PC-3 (cell line): ENCODE measurements around the gene ASCC2. TPM values are rescaled to one million over a fixed set of nuclear protein-coding genes. Genes with fewer than 3 reads are reported as not detected.
A peak's percentile ranks its signal among the peaks of the same experiment; 100 is the strongest.

Experiments
- ATAC-seq: fragments of 200-7000 bp; cut with Tn5 transposase; 2 replicates; pipeline ENCODE4 v1.9.1; 2020; ENCODE audit warnings: mild to moderate bottlenecking, moderate library complexity
- BruUV-seq: library from RNA; stranded (reverse); fragments of 400-500 nt; replicated peaks from 2 replicates; lab custom pipeline; 2021; lab: Mats Ljungman, UMichigan
- CTCF ChIA-PET: fragments of 300-600 bp; sonication (Branson Sonifier 250); formaldehyde crosslinking; loops from one replicate; lab custom pipeline; 2022; ENCODE audit warnings: antibody characterized with exemption; lab: Charles Lee
- POLR2A ChIA-PET: fragments of 300-600 bp; sonication (Branson Sonifier 250); formaldehyde crosslinking; loops from one replicate; lab custom pipeline; 2022; ENCODE audit warnings: antibody characterized with exemption; ENCODE audit not compliant: unreplicated experiment; lab: Charles Lee
- DNase-seq: peaks from one replicate; pipeline ENCODE4 v3.0.0-alpha.2; 2015
- H2AFZ ChIP-seq: fragments of 300-600 bp; sonication (generic); 2 replicates; pipeline ENCODE4 v1.6.0; 2016; ENCODE audit warnings: antibody characterized with exemption, low read length
- H3F3A ChIP-seq: fragments of 300-600 bp; sonication (generic); one replicate; pipeline ENCODE4 v1.6.0; 2017; ENCODE audit warnings: antibody characterized with exemption, low read length, control low read depth, mild to moderate bottlenecking; ENCODE audit not compliant: unreplicated experiment
- H3K27ac ChIP-seq: fragments of 300-600 bp; sonication (generic); 2 replicates; pipeline ENCODE4 v1.5.1; 2016; ENCODE audit warnings: mild to moderate bottlenecking, low read length
- H3K27me3 ChIP-seq: fragments of 300-600 bp; sonication (generic); 2 replicates; pipeline ENCODE4 v1.6.1; 2016; ENCODE audit warnings: low read length, mixed read lengths
- H3K36me3 ChIP-seq: fragments of 300-600 bp; sonication (generic); 2 replicates; pipeline ENCODE4 v1.6.1; 2016; ENCODE audit warnings: low read depth, mixed run types, low read length, mixed read lengths
- H3K4me1 ChIP-seq: fragments of 300-600 bp; sonication (generic); 2 replicates; pipeline ENCODE4 v1.5.1; 2016; ENCODE audit warnings: low read length; ENCODE audit not compliant: insufficient read depth
- H3K4me2 ChIP-seq: fragments of 300-600 bp; sonication (generic); 2 replicates; pipeline ENCODE4 v1.6.0; 2016; ENCODE audit warnings: low read length
- H3K4me3 ChIP-seq: fragments of 300-600 bp; sonication (generic); 2 replicates; pipeline ENCODE4 v1.5.1; 2016; ENCODE audit warnings: mild to moderate bottlenecking, low read length, mixed read lengths
- H3K79me2 ChIP-seq: fragments of 300-600 bp; sonication (generic); 2 replicates; pipeline ENCODE4 v1.6.1; 2017; ENCODE audit warnings: low read length, mixed read lengths
- H3K9ac ChIP-seq: fragments of 300-600 bp; sonication (generic); 2 replicates; pipeline ENCODE4 v1.6.0; 2016; ENCODE audit warnings: mild to moderate bottlenecking, low read length
- H3K9me2 ChIP-seq: fragments of 300-600 bp; sonication (generic); replicated peaks from 2 replicates; pipeline ENCODE4 v1.6.1; 2016; ENCODE audit warnings: mixed run types, low read length, mixed read lengths
- H3K9me3 ChIP-seq: fragments of 300-600 bp; sonication (generic); 2 replicates; pipeline ENCODE4 v1.6.1; 2016; ENCODE audit warnings: low read length, mixed read lengths
- H4K20me1 ChIP-seq: fragments of 300-600 bp; sonication (generic); 2 replicates; pipeline ENCODE4 v1.6.1; 2016; ENCODE audit warnings: low read length, mixed read lengths
- CTCF ChIP-seq: fragments of 300-600 bp; sonication (generic); conservative IDR thresholded peaks from 2 replicates; pipeline ENCODE4 v1.5.1; 2017; ENCODE audit warnings: antibody characterized with exemption, low read depth, mild to moderate bottlenecking, low read length
- EZH2 ChIP-seq: fragments of 300-600 bp; sonication (generic); IDR thresholded peaks from one replicate; pipeline ENCODE4 v1.6.1; 2017; ENCODE audit warnings: antibody characterized with exemption, mild to moderate bottlenecking, low read length; ENCODE audit not compliant: unreplicated experiment
- EZH2phosphoT487 ChIP-seq: fragments of 300-600 bp; sonication (generic); IDR thresholded peaks from 2 replicates; pipeline ENCODE4 v1.6.1; 2018; ENCODE audit warnings: mild to moderate bottlenecking, antibody characterized with exemption, low read length, borderline replicate concordance
- intact Hi-C: fragments of 100-400 bp; cut with micrococcal nuclease; formaldehyde crosslinking; loops from 2 replicates; pipeline ENCODE4 v1.9.0; 2023
- total RNA-seq: library from RNA; depleted of rRNA; stranded (reverse); fragments of >200 nt; gene quantifications from 2 replicates; pipeline ENCODE4 v1.2.3, GENCODE V29; 2014

The ASCC2 gene
- total RNA-seq, 1 experiment from 2014 or later = 37.0 TPM

GRCh38 chr22:29848111-29848510, 10.0 kb upstream of the ASCC2 start:
- H3K36me3 ChIP-seq = no peaks in the 10 kb centered on the region
- H2AFZ ChIP-seq = no peak overlapping the region
- no peak overlapping the region for H3K9ac ChIP-seq
- H3F3A ChIP-seq = no peaks in the 10 kb centered on the region
- no peak overlapping the region for H3K27ac ChIP-seq
- H4K20me1 ChIP-seq = no peaks in the 10 kb centered on the region
- no peak for DNase-seq
- ChIA-PET CTCF (no interaction called here), POLR2A (no interaction called here)
- peaks cover 6% of the 10 kb centered on the region for H3K4me1 ChIP-seq
- H3K9me3 ChIP-seq = no peaks in the 10 kb centered on the region
- no peaks in the 10 kb centered on the region for H3K79me2 ChIP-seq
- TF ChIP-seq EZH2phosphoT487 = no peak
- TF ChIP-seq EZH2 = no peak
- TF ChIP-seq CTCF = no peak
- no peak for ATAC-seq
- no peaks in the 10 kb centered on the region for H3K9me2 ChIP-seq
- intact Hi-C loops = loop anchor here (10.0 kb wide), 1 partner anchor 147 kb away; no protein-coding TSS in a partner anchor
- no peak overlapping the region for H3K4me2 ChIP-seq
- no TSS peak for BruUV-seq
- no peaks in the 10 kb centered on the region for H3K27me3 ChIP-seq
- no peak overlapping the region for H3K4me3 ChIP-seq

- Histone ChIP-seq H2AFZ (no peak overlapping the region), H3K27me3 (no peaks in the 10 kb centered on the region), H3K79me2 (no peaks in the 10 kb centered on the region), H3K9me2 (no peaks in the 10 kb centered on the region), H3K27ac (no peak overlapping the region), H3K4me2 (no peak overlapping the region), H3K36me3 (no peaks in the 10 kb centered on the region), H3K9ac (no peak overlapping the region), H3K9me3 (no peaks in the 10 kb centered on the region), H3K4me3 (no peak overlapping the region), H3K4me1 (peaks cover 20% of the 10 kb centered on the region), H4K20me1 (no peaks in the 10 kb centered on the region), H3F3A (peaks cover 4% of the 10 kb centered on the region)
- TF ChIP-seq EZH2 (no peak), EZH2phosphoT487 (no peak), CTCF (no peak)
- DNase-seq (no peak), ATAC-seq (no peak)
- BruUV-seq = no TSS peak
- intact Hi-C loops = loop anchor here (10.0 kb wide), 1 partner anchor 149 kb away; no protein-coding TSS in a partner anchor
- ChIA-PET POLR2A (no interaction called here), CTCF (no interaction called here)
Observed at GRCh38 chr22:29846290-29846689, 8.2 kb upstream of the ASCC2 start.

- no peak overlapping the region for H2AFZ ChIP-seq
- POLR2A ChIA-PET = no interaction called here
- intact Hi-C loops = loop anchor here (2.0 to 10.0 kb wide), 2 partner anchors 40 to 152 kb away; partner anchors contain the start of gene MTMR3
Observed at GRCh38 chr22:29842740-29843139, 4.7 kb upstream of the ASCC2 start.

More at GRCh38 chr22:29842740-29843139, 4.7 kb upstream of the ASCC2 start:
- peaks cover 8% of the 10 kb centered on the region for H3F3A ChIP-seq
- no peaks in the 10 kb centered on the region for H3K27me3 ChIP-seq
- no TSS peak for BruUV-seq
- peaks cover 2% of the 10 kb centered on the region for H3K79me2 ChIP-seq
- H3K36me3 ChIP-seq = no peaks in the 10 kb centered on the region
- H4K20me1 ChIP-seq = no peaks in the 10 kb centered on the region
- TF ChIP-seq EZH2phosphoT487 (no peak), EZH2 (no peak), CTCF (no peak)
- peak overlapping the region; percentile 30; the same call in 1 of the 2 replicates for H3K4me3 ChIP-seq
- DNase-seq (peak; percentile 94), ATAC-seq (peak; percentile 85)
- H3K9me2 ChIP-seq = no peaks in the 10 kb centered on the region
- H3K9ac ChIP-seq = peak overlapping the region; percentile 59
- CTCF ChIA-PET = no interaction called here
- H3K4me1 ChIP-seq = peaks cover 29% of the 10 kb centered on the region
- H3K4me2 ChIP-seq = peak overlapping the region; percentile 71
- no peaks in the 10 kb centered on the region for H3K9me3 ChIP-seq
- peak overlapping the region; percentile 88 for H3K27ac ChIP-seq
